Activated B cell treated with CpG ODN at 0.5 μM for 24 hours (primary cell): Measurements from ENCODE around the gene TDRD9. TPM values are rescaled to one million over a fixed set of nuclear protein-coding genes. Genes with fewer than 3 reads are reported as not detected.

Experiments
- ATAC-seq: fragments of 200-7000 bp; cut with Tn5 transposase; one replicate; pipeline ENCODE4 v1.10.0; 2021; ENCODE audit warnings: low read depth, mild to moderate bottlenecking, moderate library complexity
- CTCF ChIA-PET: fragments of 350-600 bp; sonication (Branson Sonifier 250); formaldehyde crosslinking; loops from one replicate; lab custom pipeline; 2021; ENCODE audit warnings: antibody characterized with exemption; lab: Charles Lee
- POLR2A ChIA-PET: fragments of 350-600 bp; sonication (Branson Sonifier 250); formaldehyde crosslinking; loops from one replicate; lab custom pipeline; 2021; ENCODE audit warnings: antibody characterized with exemption; lab: Charles Lee
- DNase-seq: peaks from one replicate; pipeline ENCODE4 v3.0.0; 2022
- H3K27ac Mint-ChIP-seq: one replicate; pipeline ENCODE4 v1.8.0; 2020; ENCODE audit warnings: mixed read lengths
- H3K27me3 Mint-ChIP-seq: one replicate; pipeline ENCODE4 v1.8.0; 2021; ENCODE audit warnings: mixed read lengths
- H3K36me3 Mint-ChIP-seq: one replicate; pipeline ENCODE4 v1.8.0; 2021; ENCODE audit warnings: low read depth, mixed read lengths
- H3K4me1 Mint-ChIP-seq: one replicate; pipeline ENCODE4 v1.8.0; 2021; ENCODE audit warnings: mixed read lengths
- H3K4me3 Mint-ChIP-seq: one replicate; pipeline ENCODE4 v1.8.0; 2020; ENCODE audit warnings: mild to moderate bottlenecking, mixed read lengths
- H3K9me3 Mint-ChIP-seq: one replicate; pipeline ENCODE4 v1.8.0; 2020; ENCODE audit warnings: mixed read lengths
- CTCF ChIP-seq: fragments of 200-600 bp; IDR thresholded peaks from one replicate; pipeline ENCODE4 v1.8.0; 2022; ENCODE audit warnings: antibody characterized with exemption, mild to moderate bottlenecking
- intact Hi-C: fragments of 100-400 bp; cut with micrococcal nuclease; formaldehyde crosslinking; loops from one replicate; pipeline ENCODE4 v1.15.1; 2024
- total RNA-seq: library from RNA; stranded (reverse); gene quantifications from 2 replicates; pipeline ENCODE4 v1.2.3, GENCODE V29; 2022

Gene TDRD9
- total RNA-seq, 1 donor from 2014 or later, result 3.1 TPM

GRCh38 chr14:104101086-104101621 lies 172.9 kb downstream of the TDRD9 start:
- no peak for TF ChIP-seq CTCF
- DNase-seq (no peak), ATAC-seq (no peak)
- H3K27ac Mint-ChIP-seq, result no peak overlapping the region
- CTCF ChIA-PET, result no interaction called here
- H3K27me3 Mint-ChIP-seq, result no peaks in the 10 kb centered on the region
- H3K9me3 Mint-ChIP-seq, result no peaks in the 10 kb centered on the region
- H3K36me3 Mint-ChIP-seq, result no peaks in the 10 kb centered on the region
- intact Hi-C loops, result no loop called here
- no peak overlapping the region for H3K4me3 Mint-ChIP-seq
- H3K4me1 Mint-ChIP-seq, result no peaks in the 10 kb centered on the region
- POLR2A ChIA-PET, result no interaction called here

GRCh38 chr14:104101651-104102281 lies 173.5 kb downstream of the TDRD9 start:
- Mint-ChIP-seq H3K27ac (no peak overlapping the region), H3K4me3 (no peak overlapping the region), H3K4me1 (no peaks in the 10 kb centered on the region), H3K9me3 (no peaks in the 10 kb centered on the region), H3K36me3 (no peaks in the 10 kb centered on the region), H3K27me3 (no peaks in the 10 kb centered on the region)
- ATAC-seq (no peak), DNase-seq (no peak)
- intact Hi-C loops, result no loop called here
- CTCF ChIA-PET, result no interaction called here
- TF ChIP-seq CTCF, result no peak
- POLR2A ChIA-PET, result no interaction called here

Other genes with a start within 250 kb of the TDRD9 start
- 23.5 and 26.0 TPM in 2 replicates for gene XRCC3, start 213.0 kb upstream of the TDRD9 start, total RNA-seq
- 12.4 and 16.7 TPM in 2 replicates for gene ZFYVE21, start 212.6 kb upstream of the TDRD9 start, total RNA-seq
- 16.2 and 18.8 TPM in 2 replicates for gene PPP1R13B, start 80.9 kb upstream of the TDRD9 start, total RNA-seq
- gene RD3L, start 14.1 kb downstream of the TDRD9 start, total RNA-seq, result not detected in 2 replicates
- not detected in 2 replicates for gene ASPG, start 157.2 kb downstream of the TDRD9 start, total RNA-seq
- gene KIF26A, start 210.1 kb downstream of the TDRD9 start, total RNA-seq, result not detected in 2 replicates